GM12891 (cell line): Measurements from ENCODE around the gene AK9.
"Not testable (repeated sequence)": the region's sequence is repeated elsewhere in the genome, so short reads cannot be mapped to it uniquely, and the experiment has no call there.

Experiments used
- DNase-seq: peaks from one replicate; pipeline ENCODE4 v3.0.0; 2011; ENCODE audit warnings: low spot score; ENCODE audit not compliant: insufficient read length
- FAIRE-seq: peaks from 2 replicates; lab custom pipeline; 2011; peaks lifted over from hg19 to GRCh38; lab: Jason Lieb, UNC
- PAX5 ChIP-seq: IDR thresholded peaks from 2 replicates; pipeline ENCODE4 v1.6.1; 2011; ENCODE audit warnings: low read length, moderate library complexity, mild to moderate bottlenecking; ENCODE audit not compliant: insufficient read depth, severe bottlenecking
- POLR2A ChIP-seq: IDR thresholded peaks from 2 replicates; pipeline ENCODE4 v1.6.1; 2011; ENCODE audit warnings: low read depth, low read length, control low read depth
- POLR2AphosphoS5 ChIP-seq: IDR thresholded peaks from 2 replicates; pipeline ENCODE4 v1.6.1; 2011; ENCODE audit warnings: low read depth, low read length, control low read depth
- POU2F2 ChIP-seq: IDR thresholded peaks from 2 replicates; pipeline ENCODE4 v1.6.1; 2011; ENCODE audit warnings: low read depth, mild to moderate bottlenecking, control low read depth, low read length, moderate library complexity
- SPI1 ChIP-seq: IDR thresholded peaks from 2 replicates; pipeline ENCODE4 v1.6.1; 2011; ENCODE audit warnings: low read depth, low read length, control low read depth
- TAF1 ChIP-seq: IDR thresholded peaks from 2 replicates; pipeline ENCODE4 v1.6.1; 2011; ENCODE audit warnings: low read depth, low read length, control low read depth

Gene AK9

GRCh38 chr6:109579361-109579760 is 111.6 kb downstream of the AK9 start:
- DNase-seq (no peak), FAIRE-seq (no peak)
- TF ChIP-seq TAF1 (no peak), PAX5 (no peak), POLR2A (no peak), SPI1 (peak; percentile 86), POU2F2 (no peak), POLR2AphosphoS5 (no peak)

GRCh38 chr6:109569901-109570300 is 121.1 kb downstream of the AK9 start:
- not testable (repeated sequence) for DNase-seq, FAIRE-seq

GRCh38 chr6:109561844-109562243 is 129.2 kb downstream of the AK9 start:
- DNase-seq = no peak
- TF ChIP-seq POLR2AphosphoS5 (no peak), POLR2A (no peak), PAX5 (no peak), TAF1 (no peak), POU2F2 (no peak), SPI1 (no peak)
- no peak for FAIRE-seq

GRCh38 chr6:109531446-109531845 is 159.6 kb downstream of the AK9 start:
- no peak for TF ChIP-seq POLR2A
- no peak for TF ChIP-seq TAF1
- no peak for TF ChIP-seq POU2F2
- TF ChIP-seq POLR2AphosphoS5 = no peak
- TF ChIP-seq PAX5 = no peak
- TF ChIP-seq SPI1 = no peak
- FAIRE-seq = no peak
- no peak for DNase-seq

GRCh38 chr6:109527989-109528388 is 163.0 kb downstream of the AK9 start:
- TF ChIP-seq POU2F2 = no peak
- no peak for TF ChIP-seq TAF1
- no peak for TF ChIP-seq POLR2AphosphoS5
- TF ChIP-seq PAX5 = no peak
- TF ChIP-seq POLR2A = no peak
- no peak for TF ChIP-seq SPI1
- DNase-seq (no peak), FAIRE-seq (peak; percentile 13)

GRCh38 chr6:109526905-109527628 is 163.9 kb downstream of the AK9 start:
- DNase-seq (no peak), FAIRE-seq (peak; percentile 87)
- TF ChIP-seq SPI1 (no peak), TAF1 (no peak), POLR2A (no peak), POU2F2 (no peak), POLR2AphosphoS5 (no peak), PAX5 (no peak)

- FAIRE-seq (no peak), DNase-seq (no peak)
- TF ChIP-seq POLR2AphosphoS5 (no peak), POU2F2 (no peak), TAF1 (no peak)
These were observed 166.9 kb downstream of the AK9 start for GRCh38 chr6:109524129-109524528.

GRCh38 chr6:109523478-109523877 is 167.5 kb downstream of the AK9 start:
- DNase-seq = no peak
- TF ChIP-seq POU2F2 = no peak
- TF ChIP-seq PAX5 = no peak
- TF ChIP-seq TAF1 = no peak
- no peak for TF ChIP-seq SPI1
- FAIRE-seq = no peak

GRCh38 chr6:109521080-109521479 is 169.9 kb downstream of the AK9 start:
- DNase-seq (no peak), FAIRE-seq (no peak)
- TF ChIP-seq POLR2A (no peak), SPI1 (no peak), TAF1 (no peak), POU2F2 (no peak), POLR2AphosphoS5 (no peak), PAX5 (no peak)

GRCh38 chr6:109519647-109520046 is 171.4 kb downstream of the AK9 start:
- not testable (repeated sequence) for FAIRE-seq, DNase-seq
